ENCODE results near the gene IL1A.

The IL1A gene

GRCh38 chr2:112776113-112776512 is 8.2 kb downstream of the IL1A start:
- in situ Hi-C loops (cut with HindIII; ENCODE audit: low sequenced_read_pairs) = no loop called here
- H3K4me3 ChIP-seq (ENCODE audit: low read depth, low read length) = no peak overlapping the region
- DNase-seq (ENCODE audit: low read depth, low spot score) = no peak
- TF ChIP-seq, protein P1, sequence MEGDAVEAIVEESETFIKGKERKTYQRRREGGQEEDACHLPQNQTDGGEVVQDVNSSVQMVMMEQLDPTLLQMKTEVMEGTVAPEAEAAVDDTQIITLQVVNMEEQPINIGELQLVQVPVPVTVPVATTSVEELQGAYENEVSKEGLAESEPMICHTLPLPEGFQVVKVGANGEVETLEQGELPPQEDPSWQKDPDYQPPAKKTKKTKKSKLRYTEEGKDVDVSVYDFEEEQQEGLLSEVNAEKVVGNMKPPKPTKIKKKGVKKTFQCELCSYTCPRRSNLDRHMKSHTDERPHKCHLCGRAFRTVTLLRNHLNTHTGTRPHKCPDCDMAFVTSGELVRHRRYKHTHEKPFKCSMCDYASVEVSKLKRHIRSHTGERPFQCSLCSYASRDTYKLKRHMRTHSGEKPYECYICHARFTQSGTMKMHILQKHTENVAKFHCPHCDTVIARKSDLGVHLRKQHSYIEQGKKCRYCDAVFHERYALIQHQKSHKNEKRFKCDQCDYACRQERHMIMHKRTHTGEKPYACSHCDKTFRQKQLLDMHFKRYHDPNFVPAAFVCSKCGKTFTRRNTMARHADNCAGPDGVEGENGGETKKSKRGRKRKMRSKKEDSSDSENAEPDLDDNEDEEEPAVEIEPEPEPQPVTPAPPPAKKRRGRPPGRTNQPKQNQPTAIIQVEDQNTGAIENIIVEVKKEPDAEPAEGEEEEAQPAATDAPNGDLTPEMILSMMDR (IDR thresholded peaks at IDR 0.05; ENCODE audit: low read depth, low read length) = no peak

DNA sequence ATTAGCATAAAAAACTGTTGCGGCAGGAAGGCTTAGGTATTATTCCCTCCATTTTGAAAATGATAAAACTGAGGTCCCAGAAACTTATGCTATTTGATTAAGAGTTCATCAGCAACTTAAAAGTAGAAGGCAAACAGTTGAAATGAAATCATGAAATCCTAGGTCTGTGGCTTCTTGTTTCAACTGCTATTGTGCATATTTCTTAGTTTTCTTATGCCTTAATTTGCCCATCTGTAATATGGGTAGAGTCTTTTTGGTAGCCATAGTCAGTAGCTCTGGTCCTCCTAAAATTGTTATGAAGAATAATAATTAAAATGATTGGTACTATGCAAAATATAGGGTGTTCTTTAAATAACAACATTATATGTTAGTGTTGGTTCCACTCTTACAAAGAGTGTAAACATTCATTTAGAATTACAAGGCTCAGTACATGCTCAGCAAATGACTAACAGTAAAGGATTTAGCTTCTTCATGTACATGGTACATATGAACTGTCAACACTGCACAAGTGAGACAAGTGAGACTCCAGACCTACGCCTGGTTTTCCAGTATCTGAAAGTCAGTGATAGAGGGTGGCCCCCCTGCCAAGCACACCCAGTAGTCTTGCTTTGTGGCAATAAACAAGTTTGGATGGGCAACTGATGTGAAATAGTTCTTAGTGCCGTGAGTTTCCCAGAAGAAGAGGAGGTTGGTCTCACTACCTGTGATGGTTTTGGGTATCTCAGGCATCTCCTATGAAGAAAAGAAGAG is 9.6 kb downstream of the IL1A start:
- H3K4me3 ChIP-seq (ENCODE audit: low read depth, low read length) = no peak overlapping the region
- in situ Hi-C loops (cut with HindIII; ENCODE audit: low sequenced_read_pairs) = no loop called here
- DNase-seq (ENCODE audit: low read depth, low spot score) = no peak
- TF ChIP-seq, protein P1 (IDR thresholded peaks at IDR 0.05; ENCODE audit: low read depth, low read length) = no peak

DNA sequence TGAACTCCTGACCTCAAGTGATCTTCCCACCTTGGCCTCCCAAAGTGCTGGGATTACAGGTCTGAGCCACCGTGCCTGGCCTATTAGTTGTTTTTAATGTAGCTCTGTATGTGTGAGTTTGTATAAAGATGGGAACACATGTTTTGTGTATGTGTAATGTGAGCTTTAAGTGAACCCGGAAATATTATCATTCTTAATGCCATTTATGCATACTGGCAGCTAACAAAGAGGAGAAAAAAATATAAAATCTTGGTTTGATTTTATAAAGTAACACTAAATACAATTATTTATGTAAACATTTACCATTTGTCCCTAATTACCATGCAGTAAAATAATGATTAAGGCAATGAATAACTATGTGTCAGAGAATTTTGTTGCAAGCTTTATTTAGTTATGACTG is 10.7 kb downstream of the IL1A start:
- no peak for DNase-seq (ENCODE audit: low read depth, low spot score)
- H3K4me3 ChIP-seq (ENCODE audit: low read depth, low read length) = no peak overlapping the region
- in situ Hi-C loops (cut with HindIII; ENCODE audit: low sequenced_read_pairs) = no loop called here
- TF ChIP-seq, protein P1 (IDR thresholded peaks at IDR 0.05; ENCODE audit: low read depth, low read length) = no peak

DNA sequence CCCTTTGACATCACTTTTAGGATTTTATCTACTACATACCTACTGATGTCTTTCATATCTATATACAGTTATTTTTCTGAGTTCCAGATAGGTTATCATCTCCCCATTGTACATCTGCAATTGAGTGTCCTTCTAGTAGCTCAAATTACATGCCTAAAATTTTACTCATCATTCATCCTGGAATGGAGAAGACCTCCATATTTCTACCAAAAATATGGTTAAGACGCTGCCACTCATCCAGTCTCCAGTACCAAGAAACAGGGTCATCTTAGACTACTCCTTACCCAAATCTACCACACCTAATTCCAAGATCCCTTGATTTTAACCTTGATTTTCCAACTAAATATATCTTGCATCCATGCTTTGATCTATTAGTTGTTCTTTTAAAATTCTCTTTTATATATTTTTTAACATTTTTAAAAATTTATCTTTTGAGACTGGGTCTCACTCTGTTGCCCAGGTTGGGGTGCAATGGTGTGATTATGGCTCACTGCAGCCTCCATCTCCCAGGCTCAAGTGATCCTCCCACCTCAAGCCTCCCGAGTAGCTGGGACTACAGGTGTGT is 11.3 kb downstream of the IL1A start:
- H3K4me3 ChIP-seq (ENCODE audit: low read depth, low read length) = no peak overlapping the region
- DNase-seq (ENCODE audit: low read depth, low spot score) = no peak
- TF ChIP-seq, protein P1 (IDR thresholded peaks at IDR 0.05; ENCODE audit: low read depth, low read length) = no peak
- in situ Hi-C loops (cut with HindIII; ENCODE audit: low sequenced_read_pairs) = no loop called here

- in situ Hi-C loops (cut with HindIII; ENCODE audit: low sequenced_read_pairs) = no loop called here
- no peak for DNase-seq (ENCODE audit: low read depth, low spot score)
- TF ChIP-seq, protein P1 (IDR thresholded peaks at IDR 0.05; ENCODE audit: low read depth, low read length) = no peak
- no peak overlapping the region for H3K4me3 ChIP-seq (ENCODE audit: low read depth, low read length)
These were observed 12.0 kb downstream of the IL1A start for GRCh38 chr2:112772322-112772721.

DNA sequence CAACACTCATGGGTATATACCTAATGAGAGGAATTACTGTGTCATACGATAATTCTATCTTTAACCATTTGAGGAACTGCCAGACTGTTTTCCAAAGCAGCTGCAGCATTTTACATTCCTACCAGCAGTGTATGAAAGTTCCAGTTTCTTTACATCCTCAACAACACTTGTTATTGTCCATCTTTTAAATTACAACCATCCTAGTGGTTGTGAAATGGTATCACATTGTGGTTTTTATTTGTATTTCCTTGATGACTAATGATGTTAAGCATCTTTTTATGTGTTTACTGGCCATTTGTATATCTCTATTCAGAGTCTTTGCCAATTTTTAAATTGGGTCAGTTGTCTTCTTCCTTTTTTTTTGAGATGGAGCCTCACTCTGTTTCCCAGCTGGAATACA is 15.9 kb downstream of the IL1A start:
- in situ Hi-C loops (cut with HindIII; ENCODE audit: low sequenced_read_pairs) = no loop called here
- TF ChIP-seq, protein P1 (IDR thresholded peaks at IDR 0.05; ENCODE audit: low read depth, low read length) = no peak
- no peak for DNase-seq (ENCODE audit: low read depth, low spot score)
- H3K4me3 ChIP-seq (ENCODE audit: low read depth, low read length) = no peak overlapping the region

Data from astrocyte of the spinal cord (primary cell).